Measurements from ENCODE around the gene PSMD9.

Gene PSMD9

GRCh38 chr12:121943926-121944325 lies 55.3 kb downstream of the PSMD9 start:
- no peak for TF ChIP-seq CTCF (IDR thresholded peaks at IDR 0.05; ENCODE audit: extremely low read depth, missing control alignments)
- no peak for DNase-seq (ENCODE audit: low spot score)

- DNase-seq (ENCODE audit: low spot score): no peak
- TF ChIP-seq CTCF (IDR thresholded peaks at IDR 0.05; ENCODE audit: extremely low read depth, missing control alignments): no peak
Measured at GRCh38 chr12:121946313-121947025, 57.9 kb downstream of the PSMD9 start.

GRCh38 chr12:121947981-121948380 lies 59.4 kb downstream of the PSMD9 start:
- no peak for DNase-seq (ENCODE audit: low spot score)
- TF ChIP-seq CTCF (IDR thresholded peaks at IDR 0.05; ENCODE audit: extremely low read depth, missing control alignments): no peak

- TF ChIP-seq CTCF (IDR thresholded peaks at IDR 0.05; ENCODE audit: extremely low read depth, missing control alignments): no peak
- no peak for DNase-seq (ENCODE audit: low spot score)
Measured at GRCh38 chr12:121949648-121950397, 61.2 kb downstream of the PSMD9 start.

- DNase-seq (ENCODE audit: low spot score): no peak
- TF ChIP-seq CTCF (IDR thresholded peaks at IDR 0.05; ENCODE audit: extremely low read depth, missing control alignments): no peak
Measured at GRCh38 chr12:121953117-121953692, 64.6 kb downstream of the PSMD9 start.

- no peak for TF ChIP-seq CTCF (IDR thresholded peaks at IDR 0.05; ENCODE audit: extremely low read depth, missing control alignments)
- DNase-seq (ENCODE audit: low spot score): no peak
Measured at GRCh38 chr12:121953695-121954094, 65.1 kb downstream of the PSMD9 start.
